ENCODE measurements around the gene GLT6D1.
"Not testable (repeated sequence)": the region's sequence is repeated elsewhere in the genome, so short reads cannot be mapped to it uniquely, and the experiment has no call there.

GLT6D1 gene

GRCh38 chr9:135678236-135679017 is 39.1 kb upstream of the GLT6D1 start:
- H3K27ac ChIP-seq = no peak overlapping the region
- TF ChIP-seq CTCF (conservative IDR thresholded peaks at IDR 0.05) = no peak
- no peak for TF ChIP-seq ZFX (IDR thresholded peaks at IDR 0.05)

- TF ChIP-seq CTCF (conservative IDR thresholded peaks at IDR 0.05) = no peak
- TF ChIP-seq ZFX (IDR thresholded peaks at IDR 0.05) = no peak
- no peak overlapping the region for H3K27ac ChIP-seq
These were observed 38.4 kb upstream of the GLT6D1 start for GRCh38 chr9:135677641-135678168.

GRCh38 chr9:135676891-135677290 is 37.6 kb upstream of the GLT6D1 start:
- TF ChIP-seq CTCF (conservative IDR thresholded peaks at IDR 0.05) = no peak
- no peak for TF ChIP-seq ZFX (IDR thresholded peaks at IDR 0.05)
- no peak overlapping the region for H3K27ac ChIP-seq

GRCh38 chr9:135674977-135675376 is 35.6 kb upstream of the GLT6D1 start:
- H3K27ac ChIP-seq = no peak overlapping the region
- no peak for TF ChIP-seq CTCF (conservative IDR thresholded peaks at IDR 0.05)

- no peak overlapping the region for H3K27ac ChIP-seq
- TF ChIP-seq ZFX (IDR thresholded peaks at IDR 0.05) (no peak), CTCF (conservative IDR thresholded peaks at IDR 0.05) (no peak)
These were observed 34.6 kb upstream of the GLT6D1 start for GRCh38 chr9:135673941-135674340.

DNA sequence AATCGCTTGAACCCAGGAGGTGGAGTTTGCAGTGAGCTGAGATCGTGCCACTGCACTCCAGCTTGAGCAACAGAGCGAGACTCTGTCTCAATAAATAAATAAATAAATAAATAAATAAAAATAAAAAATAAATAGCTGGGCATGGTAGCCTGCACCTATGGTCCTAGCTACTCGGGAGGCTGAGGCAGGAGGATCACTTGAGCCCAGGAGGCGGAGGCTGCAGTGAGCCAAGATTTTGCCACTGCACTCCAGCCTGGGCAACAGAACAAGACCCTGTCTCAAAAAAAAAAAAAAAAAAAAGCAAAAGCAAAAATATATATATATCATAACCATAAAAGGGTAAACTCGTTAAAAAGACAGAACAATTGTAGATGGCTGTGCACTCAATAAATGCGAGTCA is 33.4 kb upstream of the GLT6D1 start:
- not testable (repeated sequence) for H3K27ac ChIP-seq

DNA sequence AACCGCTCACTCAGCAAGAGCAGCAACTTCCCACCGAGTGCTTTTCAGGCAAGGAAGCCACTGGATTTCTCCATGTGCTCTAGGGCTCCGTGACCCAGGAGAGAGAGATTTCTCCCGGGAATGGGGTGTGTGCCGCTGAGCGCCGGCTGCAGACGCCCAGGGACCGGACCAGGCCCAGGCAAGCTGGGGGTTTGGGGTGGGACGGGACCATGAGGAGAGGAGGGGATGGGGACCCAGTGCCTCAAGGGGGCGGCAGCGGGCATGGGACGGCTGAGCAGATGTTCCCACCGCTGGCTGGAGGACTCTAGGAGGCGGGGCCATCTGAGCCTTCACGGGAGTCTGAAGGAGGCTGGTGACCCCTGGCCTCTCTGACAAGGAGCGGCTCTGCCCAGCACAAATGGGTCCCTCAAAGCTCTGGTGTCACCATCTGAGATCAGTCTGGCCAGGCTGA is 32.3 kb upstream of the GLT6D1 start:
- TF ChIP-seq CTCF (conservative IDR thresholded peaks at IDR 0.05) (no peak), ZFX (IDR thresholded peaks at IDR 0.05) (no peak)
- no peak overlapping the region for H3K27ac ChIP-seq
